ENCODE measurements around the gene GTPBP1.

DNA sequence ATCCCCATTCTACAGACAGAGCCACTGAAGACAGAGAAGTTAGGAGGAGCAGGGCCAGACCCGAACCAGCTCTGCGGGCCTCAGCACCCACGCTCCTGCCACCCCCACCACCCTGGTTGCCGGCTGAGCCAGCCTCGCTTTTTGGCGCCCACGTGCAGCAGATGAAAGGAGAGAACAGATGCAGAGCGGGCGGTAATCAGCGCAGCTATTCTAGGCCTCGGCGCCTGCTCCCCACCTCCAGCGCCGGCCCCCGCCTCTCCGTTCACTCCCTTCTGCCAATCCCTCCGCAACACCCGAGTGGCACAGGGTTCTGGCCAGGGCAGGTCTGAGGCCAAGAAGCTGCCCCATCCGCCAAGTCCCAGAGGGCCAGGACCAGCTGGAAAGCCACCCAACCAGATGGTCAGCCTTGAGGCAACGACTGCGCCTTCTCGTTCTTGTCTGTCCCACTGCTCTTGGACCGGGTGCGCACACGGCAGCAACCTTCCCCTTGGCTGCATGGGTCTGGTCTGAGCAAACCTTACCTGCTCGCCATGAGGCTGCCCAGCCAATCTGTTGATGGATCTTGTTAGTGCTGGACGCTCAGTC, 71.4 kb downstream of the GTPBP1 start:
- no peak for TF ChIP-seq ZNF274 (IDR thresholded peaks at IDR 0.05; ENCODE audit: low read depth, low read length)
- TF ChIP-seq SUZ12 (IDR thresholded peaks at IDR 0.05; ENCODE audit: extremely low read depth, insufficient read depth, insufficient read length), result no peak
